ENCODE measurements around the gene ACOT6.
"Not testable (repeated sequence)": the region's sequence is repeated elsewhere in the genome, so short reads cannot be mapped to it uniquely, and the experiment has no call there.

The ACOT6 gene

GRCh38 chr14:73644531-73645247 lies 32.4 kb downstream of the ACOT6 start, which contains the start of gene DNAL1:
Gene DNAL1, plus strand, starts transcription at chr14:73644986. Its CDS starts 54 bp downstream, at chr14:73645040.
- in situ Hi-C loops (cut with HindIII; ENCODE audit: low sequenced_read_pairs): no loop called here

- in situ Hi-C loops (cut with HindIII; ENCODE audit: low sequenced_read_pairs): no loop called here
These were observed 32.9 kb downstream of the ACOT6 start for GRCh38 chr14:73645248-73645610.

GRCh38 chr14:73651005-73651404 lies 38.7 kb downstream of the ACOT6 start:
- in situ Hi-C loops (cut with HindIII; ENCODE audit: low sequenced_read_pairs): no loop called here

DNA sequence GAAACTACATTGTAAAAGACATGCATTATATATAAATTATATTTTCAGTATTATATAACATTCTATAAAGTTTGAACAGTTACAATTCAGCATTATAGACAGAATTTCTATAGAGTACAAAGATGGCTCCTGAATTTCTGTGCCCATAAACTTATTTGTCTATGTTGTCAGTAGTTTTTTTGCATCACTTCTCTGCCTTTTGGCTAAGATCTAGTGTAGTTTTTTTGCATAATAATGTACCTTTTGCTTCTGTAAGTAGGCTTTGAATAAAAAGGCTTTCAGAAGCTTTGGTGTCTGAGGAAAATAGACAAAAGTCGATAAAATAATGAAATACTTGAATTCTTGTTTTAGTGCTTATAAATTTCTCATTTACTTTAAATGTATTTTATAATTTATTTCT lies 43.5 kb downstream of the ACOT6 start:
- in situ Hi-C loops (cut with HindIII; ENCODE audit: low sequenced_read_pairs): no loop called here

GRCh38 chr14:73659202-73659601 lies 46.9 kb downstream of the ACOT6 start:
- in situ Hi-C loops (cut with HindIII; ENCODE audit: low sequenced_read_pairs): not testable (repeated sequence)

- in situ Hi-C loops (cut with HindIII; ENCODE audit: low sequenced_read_pairs): no loop called here
These were observed 48.2 kb downstream of the ACOT6 start for GRCh38 chr14:73660511-73660910.

- in situ Hi-C loops (cut with HindIII; ENCODE audit: low sequenced_read_pairs): no loop called here
These were observed 49.6 kb downstream of the ACOT6 start for GRCh38 chr14:73661872-73662271.

DNA sequence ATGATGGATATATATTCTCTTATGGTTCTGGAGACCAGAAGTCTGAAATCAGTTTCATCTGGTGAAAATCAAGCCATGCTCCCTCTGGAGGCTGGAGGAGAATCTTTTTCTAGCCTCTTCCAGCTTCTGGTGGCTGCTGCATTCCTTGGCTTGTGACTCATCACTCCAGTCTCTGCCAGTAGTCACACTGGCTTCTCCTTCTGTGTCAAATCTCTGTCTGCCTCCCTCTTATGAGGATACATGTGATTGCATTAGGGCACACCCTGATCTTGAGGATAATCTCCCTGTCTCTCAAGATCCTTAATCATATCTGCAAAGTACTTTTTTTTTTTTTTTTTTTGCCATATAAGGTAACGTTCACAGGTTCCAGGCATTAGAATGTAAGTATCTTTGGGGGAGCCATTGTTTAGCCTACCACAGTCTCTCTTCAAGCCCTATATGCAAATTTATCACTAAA lies 50.2 kb downstream of the ACOT6 start:
- in situ Hi-C loops (cut with HindIII; ENCODE audit: low sequenced_read_pairs): no loop called here

DNA sequence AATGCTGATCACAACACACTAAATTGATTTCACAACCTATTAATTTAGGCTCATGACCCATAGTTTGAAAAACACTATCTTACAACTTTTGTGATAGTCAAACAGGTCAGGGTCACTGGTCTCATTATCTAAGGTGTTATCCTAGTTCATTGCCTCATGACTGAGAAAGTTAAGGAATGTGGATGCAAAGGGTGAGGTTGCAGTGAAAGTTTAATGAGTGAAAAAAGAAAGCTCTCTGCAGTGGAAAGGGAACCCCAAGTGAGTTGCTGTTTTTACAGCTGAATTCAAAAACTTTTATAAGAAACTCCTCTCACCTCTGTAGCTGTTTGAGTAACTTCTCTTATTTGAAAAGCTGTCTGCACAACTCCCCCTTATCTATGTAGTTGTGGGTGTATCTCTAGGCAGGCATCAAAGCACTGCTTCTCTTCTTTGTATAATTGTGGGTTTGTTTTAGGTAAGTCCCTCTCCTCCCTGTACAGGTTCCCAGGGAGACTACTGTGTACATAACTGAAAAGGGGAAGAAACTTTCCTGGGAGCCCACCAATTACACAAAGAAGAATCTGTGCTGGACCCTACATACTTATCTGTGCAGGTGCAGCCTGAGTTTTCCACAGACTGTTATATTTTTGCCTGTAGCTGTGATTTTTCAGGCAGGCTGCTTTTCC lies 51.4 kb downstream of the ACOT6 start:
- in situ Hi-C loops (cut with HindIII; ENCODE audit: low sequenced_read_pairs): no loop called here

DNA sequence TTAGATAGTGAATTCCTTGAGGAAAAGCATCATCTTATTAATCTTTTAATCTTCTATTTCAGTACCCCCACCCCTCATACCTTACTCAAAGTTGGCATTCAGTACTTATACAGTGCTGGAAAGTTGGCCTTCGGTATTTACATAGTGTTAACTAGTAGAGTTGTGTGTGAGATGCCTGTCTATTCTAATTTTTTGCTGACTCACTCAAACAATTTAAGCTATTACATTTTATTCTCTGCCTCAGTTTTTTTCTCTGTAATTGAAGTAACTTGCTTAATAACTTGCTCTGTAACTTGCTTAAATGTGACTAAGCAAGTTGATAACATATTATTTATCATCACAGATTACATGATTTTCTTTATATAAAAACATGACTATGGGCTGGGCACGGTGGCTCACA lies 52.8 kb downstream of the ACOT6 start:
- in situ Hi-C loops (cut with HindIII; ENCODE audit: low sequenced_read_pairs): no loop called here

GRCh38 chr14:73666583-73666982 lies 54.3 kb downstream of the ACOT6 start:
- in situ Hi-C loops (cut with HindIII; ENCODE audit: low sequenced_read_pairs): no loop called here

DNA sequence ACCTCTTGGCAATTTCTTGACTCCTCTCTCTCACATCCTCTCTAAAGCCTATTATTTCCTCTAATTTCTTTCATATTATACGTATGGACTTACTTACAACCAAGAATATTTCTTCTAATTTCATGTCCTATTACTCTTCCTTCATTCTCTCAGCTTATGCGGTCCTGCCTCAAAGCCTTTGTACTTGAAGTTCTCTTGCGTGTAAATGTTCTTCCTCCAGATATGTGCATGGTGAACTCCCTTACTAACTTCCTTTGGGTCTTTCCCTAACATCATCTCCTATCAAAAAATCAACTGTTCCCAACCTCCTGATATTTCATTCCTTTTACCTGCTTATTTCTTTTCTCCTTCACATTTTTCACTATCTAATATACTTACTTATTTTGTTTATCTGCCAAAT lies 55.5 kb downstream of the ACOT6 start:
- in situ Hi-C loops (cut with HindIII; ENCODE audit: low sequenced_read_pairs): no loop called here
